GM12892 (cell line): ENCODE data around the gene ING1.
"Not testable (repeated sequence)": the region's sequence is repeated elsewhere in the genome, so short reads cannot be mapped to it uniquely, and the experiment has no call there.

Source experiments
- POLR2A ChIP-seq: IDR thresholded peaks from 2 replicates; pipeline ENCODE4 v1.6.1; 2011; ENCODE audit warnings: low read depth, low read length, control low read depth
- POLR2AphosphoS5 ChIP-seq: IDR thresholded peaks from 2 replicates; pipeline ENCODE4 v1.6.1; 2011; ENCODE audit warnings: low read depth, low read length, control low read depth
- TAF1 ChIP-seq: IDR thresholded peaks from 2 replicates; pipeline ENCODE4 v1.6.1; 2011; ENCODE audit warnings: low read depth, mild to moderate bottlenecking, control low read depth, low read length, borderline replicate concordance

DNA sequence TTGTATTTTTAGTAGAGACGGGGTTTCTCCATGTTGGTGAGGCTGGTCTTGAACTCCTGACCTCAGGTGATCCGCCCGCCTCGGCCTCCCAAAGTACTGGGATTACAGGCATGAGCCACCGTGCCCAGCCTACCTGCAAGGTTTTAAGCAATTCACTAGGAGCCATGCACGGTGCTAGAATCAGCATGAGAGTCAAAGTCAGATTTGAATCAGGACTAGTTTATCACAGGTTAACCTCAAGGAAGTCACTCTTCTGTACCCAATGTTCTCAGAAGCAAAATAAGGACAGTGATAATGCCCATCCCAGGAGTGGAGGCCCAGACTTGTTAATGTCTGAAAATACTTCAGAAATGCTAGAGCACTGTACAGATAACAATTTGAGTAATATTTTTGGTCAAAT, 12.7 kb downstream of the ING1 start:
- TF ChIP-seq POLR2A, POLR2AphosphoS5, TAF1: not testable (repeated sequence)
